COLO668 (cell line): ENCODE results near the gene MTPN.

Experiments used
- DNase-seq: peaks from one replicate; lab custom pipeline; 2025; ENCODE audit not compliant: unreplicated experiment; lab: John Stamatoyannopoulos, UW

Gene MTPN, protein sequence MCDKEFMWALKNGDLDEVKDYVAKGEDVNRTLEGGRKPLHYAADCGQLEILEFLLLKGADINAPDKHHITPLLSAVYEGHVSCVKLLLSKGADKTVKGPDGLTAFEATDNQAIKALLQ

DNA sequence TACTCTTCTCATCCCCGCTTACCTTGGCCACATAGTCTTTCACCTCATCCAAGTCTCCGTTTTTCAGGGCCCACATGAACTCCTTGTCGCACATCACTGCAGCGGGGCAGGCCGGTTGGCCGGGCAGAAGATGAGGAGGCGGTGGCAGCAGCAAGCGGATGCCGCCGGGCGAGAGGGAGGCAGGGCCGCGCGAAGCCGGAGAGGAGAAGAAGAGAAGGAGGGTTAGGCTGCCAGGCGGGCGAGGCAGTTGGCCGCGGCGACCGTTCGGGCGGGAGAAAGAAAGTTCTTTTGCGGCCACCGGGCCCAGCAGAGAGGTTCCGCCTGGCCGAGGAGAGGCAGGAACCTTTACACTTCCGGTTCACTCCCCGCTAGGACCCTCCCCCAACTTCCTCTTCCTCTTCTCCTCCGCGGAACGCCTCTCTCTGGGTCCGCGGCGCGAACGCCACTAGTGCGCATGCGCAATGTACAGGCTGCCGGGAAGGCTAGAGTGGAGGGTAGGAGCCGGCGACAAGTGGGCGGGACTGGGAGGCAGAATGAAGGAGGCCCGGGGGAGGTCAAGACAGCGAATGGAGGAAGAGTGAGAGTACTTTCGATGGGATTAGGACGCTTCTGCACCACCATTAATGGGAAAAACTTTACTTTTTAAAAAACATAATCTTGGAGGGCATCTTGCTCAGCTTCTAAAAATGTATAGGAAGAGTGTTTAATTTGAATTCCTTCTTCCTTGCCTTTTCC, at the start of gene MTPN:
Gene MTPN, minus strand, starts transcription at position 353 of the 735 bp plus-strand sequence. Its CDS starts 259 bp downstream, at position 94.
- peak; percentile 96 for DNase-seq

DNA sequence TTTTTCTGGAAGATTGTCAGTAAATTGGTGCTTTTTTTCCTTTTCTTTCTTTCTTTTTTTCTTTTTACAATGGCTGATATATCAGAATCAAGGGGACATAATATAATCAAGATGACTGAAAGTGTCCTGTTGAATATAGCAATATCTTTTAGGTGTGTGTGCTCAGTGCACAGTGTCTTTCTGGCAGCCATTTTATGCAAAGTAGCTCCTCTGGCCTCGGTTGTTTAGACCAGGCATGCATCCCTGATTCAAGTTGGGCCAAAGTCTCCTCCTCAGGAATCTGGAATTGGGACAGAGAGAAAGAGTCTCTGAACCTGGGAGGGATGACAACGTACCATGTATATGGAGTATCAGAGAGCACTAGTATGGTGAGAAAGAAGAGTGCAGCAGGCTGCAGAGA, 49.0 kb upstream of the MTPN start:
- no peak for DNase-seq

DNA sequence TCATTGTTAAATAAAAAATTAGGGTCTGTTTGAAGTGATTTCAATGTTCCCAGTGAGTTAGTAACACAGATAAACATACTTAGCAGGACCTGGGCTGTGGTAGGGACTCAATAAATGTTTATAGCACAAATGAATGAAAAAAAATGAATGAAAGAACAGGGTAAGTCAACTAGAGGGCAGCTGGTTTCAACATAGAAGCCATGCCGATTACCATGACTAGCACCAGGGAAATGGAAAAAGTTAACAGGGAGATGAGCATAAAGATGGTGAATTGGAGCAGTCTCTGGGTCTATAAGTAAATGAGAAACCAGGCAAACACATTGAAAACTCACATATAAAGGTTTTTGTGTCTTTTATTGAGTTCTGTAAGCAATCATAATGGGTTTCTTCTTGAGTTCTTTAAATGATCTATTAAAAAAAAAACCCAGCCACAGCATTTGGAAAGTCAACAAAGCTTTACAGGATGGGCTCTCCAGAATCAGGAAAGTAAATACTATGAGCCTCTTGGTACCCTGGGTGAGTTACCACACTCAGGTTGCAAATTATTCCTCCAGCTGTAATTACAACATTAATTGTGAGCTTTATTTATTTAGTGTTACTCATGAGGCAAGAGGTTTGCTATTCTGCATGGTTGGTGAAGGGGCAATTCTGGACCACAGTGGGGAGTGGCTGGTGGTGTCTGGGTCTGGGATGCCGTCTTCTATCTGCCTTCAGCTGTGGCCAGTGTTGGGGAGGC, 46.1 kb upstream of the MTPN start:
- DNase-seq = peak; percentile 49

DNA sequence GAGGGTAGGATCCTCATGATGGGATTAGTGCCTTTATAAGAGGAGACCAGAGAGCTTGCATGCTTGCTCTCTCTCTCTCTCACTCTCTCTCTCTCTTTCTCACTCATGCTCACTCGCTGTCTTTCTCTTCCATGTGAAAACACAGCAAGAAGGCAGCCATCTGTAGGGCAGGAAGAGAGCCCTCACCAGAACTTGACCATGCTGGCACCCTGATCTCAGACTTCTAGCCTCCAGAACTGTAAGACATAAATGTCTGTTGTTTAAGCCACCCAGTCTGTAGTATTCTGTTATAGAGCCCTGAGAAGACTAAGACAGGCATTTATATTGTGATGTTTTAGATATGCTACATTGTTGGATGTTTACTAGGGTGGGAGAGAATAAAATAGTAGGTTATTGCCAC, 43.4 kb upstream of the MTPN start:
- no peak for DNase-seq

DNA sequence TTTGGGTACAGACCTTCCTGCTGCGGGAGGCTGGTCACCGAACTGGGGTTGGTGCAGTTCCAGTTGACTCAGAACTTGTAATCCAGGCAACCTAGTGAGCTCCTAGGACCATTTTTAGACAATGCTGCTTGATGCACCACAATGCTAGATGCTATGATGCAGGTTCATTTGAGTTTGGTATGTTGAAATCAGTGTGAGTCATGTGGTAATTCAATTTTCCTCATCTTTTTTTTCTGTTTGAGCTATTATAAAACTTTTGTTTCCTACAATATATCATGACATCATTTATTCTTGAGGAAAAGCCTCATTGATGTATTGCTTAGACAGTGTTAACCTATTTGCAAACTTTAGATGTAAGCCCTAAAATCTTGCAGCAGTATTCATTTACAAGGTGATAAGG, 40.9 kb upstream of the MTPN start:
- no peak for DNase-seq

DNA sequence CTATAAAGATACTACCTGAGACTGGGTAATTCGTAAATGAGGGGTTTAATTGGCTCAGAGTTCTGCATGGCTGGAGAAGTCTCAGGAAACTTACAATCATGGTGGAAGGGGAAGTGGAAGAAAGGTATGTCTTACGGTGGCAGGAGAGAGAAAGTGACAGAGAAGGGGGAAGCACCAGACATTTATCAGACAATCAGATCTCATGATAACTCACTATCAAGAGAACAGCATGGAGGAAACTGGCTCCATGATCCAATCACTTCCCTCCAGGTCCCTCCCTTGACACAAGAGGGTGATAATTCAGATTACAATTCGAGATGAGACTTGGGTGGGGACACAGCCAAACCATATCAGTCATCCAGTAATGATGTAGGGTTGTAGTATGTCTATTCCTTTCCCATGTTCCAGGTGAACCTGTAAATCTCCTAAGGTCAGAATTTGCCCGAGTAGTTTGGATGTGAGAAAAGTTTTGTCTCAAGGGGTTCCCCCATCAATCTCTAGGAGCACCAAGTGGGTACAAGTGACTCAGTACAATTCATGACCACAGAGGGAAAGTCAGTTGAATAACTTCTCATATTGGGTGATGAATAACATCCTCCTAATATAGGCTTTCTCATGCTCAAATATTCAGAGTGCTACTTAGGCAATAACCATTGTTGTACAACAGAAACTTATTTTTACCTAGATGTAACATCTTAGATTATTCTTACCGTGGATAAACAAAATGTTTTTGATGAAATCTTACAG, 39.7 kb upstream of the MTPN start:
- DNase-seq = no peak

DNA sequence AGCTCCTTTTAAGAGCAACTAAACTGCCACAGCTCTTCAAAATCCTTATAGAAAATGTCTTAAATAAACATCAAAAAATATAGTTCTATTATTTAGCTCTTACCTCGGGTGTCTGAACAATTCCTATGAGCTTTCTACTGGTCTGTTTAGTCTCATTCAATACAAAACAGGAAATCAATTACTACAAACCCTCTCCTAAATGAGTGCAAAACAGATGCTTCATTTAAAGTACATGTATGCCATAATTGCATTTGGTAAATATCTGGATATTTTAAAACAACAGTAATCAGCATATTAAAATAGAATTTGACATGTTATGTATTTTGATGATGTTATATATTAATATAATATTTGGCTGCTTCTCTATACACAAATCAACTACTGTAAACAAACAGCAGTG, 38.5 kb upstream of the MTPN start:
- DNase-seq = no peak

DNA sequence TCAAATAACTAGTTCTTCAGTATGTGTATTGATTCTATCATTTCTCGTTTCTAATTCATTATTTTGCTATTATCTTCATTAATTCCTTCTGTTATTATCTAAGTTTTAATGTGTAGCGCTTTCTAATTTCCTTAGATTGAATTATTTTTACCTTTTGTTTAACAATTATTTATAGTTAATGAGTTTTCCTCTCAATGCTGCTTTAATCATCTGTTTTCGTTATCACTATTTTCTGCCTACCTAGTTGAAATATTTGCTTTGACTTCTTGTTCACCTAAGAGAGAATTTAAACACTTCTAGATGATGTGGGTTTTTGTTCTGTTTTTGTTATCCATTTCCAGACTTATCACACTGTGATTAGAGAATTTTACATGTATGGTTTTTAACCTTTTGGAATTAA, 37.5 kb upstream of the MTPN start:
- no peak for DNase-seq

DNA sequence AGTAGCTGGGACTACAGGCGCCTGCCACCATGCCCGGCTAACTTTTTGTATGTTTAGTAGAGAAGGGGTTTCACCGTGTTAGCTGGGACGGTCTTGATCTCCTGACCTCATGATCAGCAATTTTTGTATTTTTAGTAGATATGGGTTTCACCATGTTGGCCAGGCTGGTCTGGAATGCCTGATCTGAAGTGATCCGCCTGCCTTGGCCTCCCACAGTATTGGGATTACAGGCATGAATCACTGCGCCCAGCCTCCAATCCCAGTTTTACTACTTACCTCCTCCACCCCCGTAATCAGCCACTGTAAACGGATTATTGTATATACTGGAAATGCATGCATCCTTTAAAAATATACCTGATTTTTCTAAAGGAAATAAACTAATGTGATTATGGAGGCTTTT, 35.1 kb upstream of the MTPN start:
- no peak for DNase-seq

DNA sequence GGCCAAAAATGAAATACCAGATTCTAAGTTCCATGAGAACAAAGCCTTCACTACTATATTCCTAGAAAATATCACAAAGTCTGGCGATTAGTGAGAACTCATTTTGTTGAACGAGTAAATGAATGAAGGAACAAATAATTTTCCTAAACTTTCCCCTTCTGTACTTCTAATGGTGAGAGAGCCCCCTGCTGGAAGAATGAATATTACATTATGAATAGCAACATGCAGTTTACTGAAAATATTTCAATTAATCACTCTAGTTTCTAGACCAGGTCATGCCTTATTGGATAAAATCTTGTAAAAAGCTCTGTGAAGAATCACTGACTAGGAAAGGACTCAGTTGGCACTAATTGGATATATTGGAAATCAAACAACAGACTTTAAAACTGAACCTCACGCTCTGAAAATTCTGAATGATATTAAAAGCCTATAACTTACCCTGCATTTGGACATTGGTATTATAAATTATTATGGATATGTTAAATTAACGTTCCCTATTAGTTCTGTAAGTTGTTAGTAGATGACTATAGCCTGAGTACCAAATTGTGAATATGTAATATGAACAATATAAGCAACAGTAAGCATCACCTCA, 32.4 kb upstream of the MTPN start:
- DNase-seq = no peak

DNA sequence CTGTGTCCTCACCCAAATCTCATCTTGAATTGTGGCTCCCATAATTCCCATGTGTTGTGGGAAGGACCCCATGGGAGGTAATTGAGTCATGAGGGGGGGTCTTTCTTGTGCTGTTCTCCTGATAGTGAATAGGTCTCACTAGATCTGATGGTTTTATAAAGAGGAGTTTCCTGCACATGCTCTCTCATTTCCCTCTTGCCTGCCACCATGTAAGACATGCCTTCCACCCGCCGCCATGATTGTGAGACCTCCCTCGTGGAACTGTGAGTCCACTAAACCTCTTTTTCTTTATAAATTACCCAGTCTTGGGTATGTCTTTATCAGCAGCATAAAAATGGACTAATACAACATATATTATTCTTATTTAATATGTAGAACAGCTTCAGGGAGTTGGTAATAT, 29.0 kb upstream of the MTPN start:
- DNase-seq = no peak

DNA sequence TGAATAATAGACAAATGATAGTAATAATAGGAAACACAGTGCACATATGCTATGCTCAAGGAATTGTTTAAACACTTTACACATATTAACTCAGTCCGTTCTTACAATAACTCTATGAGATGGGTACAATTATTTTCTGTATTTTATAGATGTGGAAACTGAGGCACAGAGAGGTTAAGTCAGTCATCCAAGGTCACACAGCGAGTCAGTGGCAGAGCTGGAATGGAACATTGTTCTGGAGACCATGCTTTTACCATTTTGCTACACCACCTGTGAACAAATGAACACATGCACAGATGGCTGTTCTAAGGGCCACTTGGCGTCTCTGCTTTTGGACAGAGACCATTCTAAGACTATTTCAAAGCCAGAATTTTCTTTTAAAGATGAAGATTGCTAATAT, 26.9 kb upstream of the MTPN start:
- no peak for DNase-seq

DNA sequence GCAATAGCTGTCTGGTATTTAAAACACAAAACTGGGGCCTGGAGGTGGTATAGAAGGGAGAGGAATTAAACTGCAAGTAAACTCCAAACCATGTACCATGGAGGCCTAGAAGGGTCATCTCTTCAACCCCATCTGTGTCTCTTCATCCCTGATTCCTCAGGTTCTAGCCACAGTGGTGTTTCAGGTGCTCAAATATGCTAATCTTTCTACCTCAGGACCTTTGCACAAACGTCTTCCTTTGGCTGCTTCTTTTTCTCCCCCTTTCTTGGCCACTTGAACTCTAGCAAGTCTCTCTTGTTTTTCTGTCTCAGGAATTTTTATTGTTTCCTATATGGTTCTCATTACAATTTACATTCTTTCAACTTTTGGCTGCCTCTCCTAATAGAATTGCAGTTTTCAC, 25.6 kb upstream of the MTPN start:
- DNase-seq = no peak

DNA sequence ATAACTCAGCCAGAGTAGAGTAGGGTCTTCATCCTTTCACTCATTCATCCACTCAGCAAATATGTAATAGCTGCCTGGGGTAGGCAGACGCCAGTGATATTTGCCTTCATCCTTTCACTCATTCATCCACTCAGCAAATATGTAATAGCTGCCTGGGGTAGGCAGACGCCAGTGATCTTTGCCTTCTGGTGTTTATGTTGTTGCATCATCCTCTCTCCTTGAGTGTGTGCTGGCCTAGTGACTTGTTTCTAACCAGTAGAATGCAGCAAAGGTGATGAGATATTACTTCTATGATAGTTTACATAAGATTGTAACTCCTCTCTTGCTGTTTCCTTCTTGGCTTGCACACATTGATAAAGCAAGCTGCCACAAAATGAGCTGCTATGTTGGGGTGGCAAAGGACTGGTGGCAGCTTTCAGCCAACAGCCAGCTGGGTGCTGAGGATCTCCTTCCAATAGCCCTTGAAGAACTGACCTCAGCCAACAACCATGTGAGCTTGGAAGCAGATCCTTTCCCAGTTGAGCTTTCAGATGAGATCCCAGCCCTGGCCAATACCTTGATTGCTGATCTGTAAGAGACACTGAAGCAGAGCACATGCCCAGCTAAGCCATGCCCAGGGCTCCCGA, 23.2 kb upstream of the MTPN start:
- no peak for DNase-seq

DNA sequence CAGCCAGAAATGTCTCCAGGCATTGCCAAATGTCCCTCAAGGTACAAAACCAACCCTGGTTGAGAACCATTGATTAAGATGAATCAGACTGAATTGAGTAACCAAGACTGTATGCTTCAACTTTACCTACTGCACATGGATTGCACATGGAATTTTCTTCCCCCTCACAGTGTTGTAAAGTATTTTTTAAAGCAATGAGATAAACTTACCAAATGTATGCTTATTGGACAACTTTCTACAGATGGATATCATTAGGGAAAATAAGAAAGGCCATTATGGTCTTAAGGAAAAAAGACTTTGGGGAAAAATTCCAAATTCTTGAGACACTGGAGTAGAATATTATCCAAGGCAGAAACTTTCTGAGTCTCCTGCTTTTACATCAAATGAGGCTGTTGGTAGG, 20.9 kb upstream of the MTPN start:
- DNase-seq = no peak

DNA sequence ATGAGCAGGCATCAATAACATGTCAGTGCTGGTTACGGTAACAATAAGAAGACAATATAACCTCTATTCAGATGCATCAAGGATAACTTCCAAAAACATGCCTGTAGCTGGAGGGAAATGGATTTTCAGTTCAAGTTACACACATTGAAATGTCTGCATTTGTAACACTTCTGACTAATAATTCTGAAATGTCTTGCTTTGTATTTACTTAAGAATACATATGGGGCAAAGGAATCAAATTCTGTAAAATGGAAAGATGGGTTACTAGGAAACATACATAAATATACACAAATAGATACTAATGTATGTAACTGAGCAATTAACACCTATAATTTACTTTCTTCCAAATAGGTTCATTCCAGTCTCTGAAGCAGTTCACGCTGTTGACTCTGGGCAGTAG, 18.6 kb upstream of the MTPN start:
- DNase-seq = no peak

DNA sequence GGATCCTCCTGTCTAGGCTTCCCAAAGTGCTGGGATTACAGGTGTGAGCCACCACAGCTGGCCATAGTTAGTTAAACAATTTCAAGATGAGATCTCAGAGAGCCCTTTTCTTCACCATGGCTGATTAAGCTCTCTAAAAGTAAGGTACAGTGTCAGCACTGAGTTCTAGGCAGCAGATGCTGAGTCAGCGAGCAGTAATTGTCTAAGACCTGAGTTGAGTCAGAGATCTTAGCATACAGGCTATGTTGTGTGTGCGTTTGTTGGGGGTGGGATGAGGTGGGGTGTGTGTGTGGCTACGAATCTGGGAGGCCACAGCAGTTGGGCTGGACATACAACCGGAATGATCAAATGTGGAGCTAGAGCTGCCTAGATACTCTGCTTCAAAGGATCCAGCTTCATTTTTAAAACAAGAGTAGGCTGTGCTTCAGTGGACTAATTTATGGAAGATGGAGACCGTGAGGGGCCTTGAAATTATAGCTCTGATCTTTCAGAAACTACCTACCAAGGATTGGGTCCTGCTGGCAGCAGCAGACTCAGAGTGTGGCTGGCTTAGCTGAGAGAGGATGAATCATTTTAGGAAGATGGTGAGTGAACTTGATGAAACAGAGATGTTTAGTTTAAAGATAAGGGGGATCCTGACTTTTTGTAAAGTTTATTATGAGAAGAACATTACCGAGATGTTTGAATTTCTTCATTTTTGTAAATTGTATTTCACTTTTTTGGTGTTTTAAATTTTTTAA, 17.5 kb upstream of the MTPN start:
- DNase-seq = no peak

DNA sequence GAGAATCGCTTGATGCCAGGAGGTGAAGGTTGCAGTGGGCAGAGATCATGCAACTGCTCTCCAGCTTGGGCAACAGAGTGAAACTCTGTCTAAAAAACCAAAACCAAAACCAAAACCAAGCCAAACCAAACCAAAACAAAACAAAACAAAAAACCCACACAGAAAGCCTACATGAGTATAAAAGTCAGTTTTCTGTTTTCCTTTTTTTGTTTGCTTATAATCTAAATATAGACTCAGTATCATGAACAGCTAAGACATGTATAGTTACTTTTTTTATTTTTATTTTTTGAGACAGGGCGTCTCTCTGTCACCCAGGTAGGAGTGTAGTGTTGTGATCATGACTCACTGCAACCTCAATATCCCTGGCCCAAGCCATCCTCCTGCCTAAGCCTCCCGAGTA, 16.8 kb upstream of the MTPN start:
- no peak for DNase-seq

DNA sequence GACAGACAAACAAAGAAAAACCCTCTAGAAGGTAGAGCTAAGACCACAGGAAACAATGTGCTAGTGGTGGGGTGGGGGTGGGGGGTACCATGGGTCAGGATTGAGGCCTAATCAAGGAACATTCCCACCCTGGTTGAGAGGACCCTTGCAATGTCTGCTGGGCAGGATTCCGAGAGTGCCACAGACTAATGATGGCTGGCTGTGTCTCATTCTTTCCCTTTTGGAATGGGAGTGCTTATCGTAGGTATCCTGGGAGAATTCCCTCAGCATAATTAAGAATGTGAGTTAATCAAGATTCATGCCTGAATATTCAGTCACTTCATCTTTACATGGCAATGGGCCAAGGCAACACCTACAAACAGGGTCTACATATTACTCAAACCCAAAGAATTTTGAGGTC, 14.7 kb upstream of the MTPN start:
- DNase-seq = no peak

DNA sequence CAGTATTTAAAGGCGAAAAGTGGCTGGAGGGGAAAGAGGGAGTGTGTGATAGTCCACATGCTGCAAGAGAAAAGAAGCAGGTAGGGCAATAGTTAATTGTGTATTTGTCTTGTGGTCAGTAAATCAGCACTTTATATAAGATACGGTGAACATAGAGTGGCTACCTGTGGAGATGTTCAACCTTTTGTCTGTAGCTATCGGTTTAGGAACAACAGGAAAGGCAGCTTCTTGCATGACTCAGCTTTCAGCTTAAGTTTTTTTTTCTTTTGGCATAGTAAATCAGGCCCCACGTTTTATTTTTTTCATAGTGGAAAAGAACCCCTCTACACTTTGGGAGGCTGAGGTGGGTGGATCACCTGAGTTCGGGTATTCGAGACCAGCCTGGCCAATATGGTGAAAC, 14.2 kb upstream of the MTPN start:
- DNase-seq = no peak
